A549 (cell line): ENCODE results near the gene LRSAM1. TPM values are rescaled to one million over a fixed set of nuclear protein-coding genes. Genes with fewer than 3 reads are reported as not detected.

Experiments used
- ATAC-seq, 2 experiments: fragments of 200-7000 bp in 1 of 2; fragments of >200 bp in 1 of 2; cut with Nextera tagmentation in 1 of 2; cut with Tn5 transposase in 1 of 2; 3 replicates each; pipeline versions ENCODE4 v1.8.0 to v1.9.1; 2018 to 2020; ENCODE audit warnings: mild to moderate bottlenecking in 1 of 2, moderate library complexity in 1 of 2
- CTCF ChIA-PET: fragments of 300-600 bp; sonication (Branson Sonifier 250); formaldehyde crosslinking; extraction: SDS; loops from one replicate; lab custom pipeline; 2021; ENCODE audit warnings: antibody characterized with exemption, inconsistent platforms; lab: Yijun Ruan, JAX
- POLR2A ChIA-PET: fragments of 350-600 bp; formaldehyde crosslinking; extraction: SDS; loops from one replicate; lab custom pipeline; 2021; ENCODE audit warnings: antibody characterized with exemption, inconsistent platforms; lab: Yijun Ruan, JAX
- DNase-seq, 2 experiments: peaks; one replicate each; pipeline versions ENCODE4 v3.0.0 to v3.0.0-alpha.2; 2011 to 2016; ENCODE audit warnings: low read depth in 1 of 2, low spot score in 1 of 2
- FAIRE-seq: peaks from 2 replicates; lab custom pipeline; 2011; peaks lifted over from hg19 to GRCh38; lab: Jason Lieb, UNC
- H3K27ac ChIP-seq, 2 experiments: fragments of >200 bp; sonication (Bioruptor Twin); formaldehyde crosslinking; 3 replicates each; pipeline ENCODE4 v1.5.1; 2016 to 2017
- H3K4me1 ChIP-seq: fragments of >200 bp; sonication (Bioruptor Twin); formaldehyde crosslinking; 3 replicates; pipeline ENCODE4 v1.6.1; 2016
- H3K4me2 ChIP-seq: fragments of >200 bp; sonication (Bioruptor Twin); formaldehyde crosslinking; 3 replicates; pipeline ENCODE4 v1.6.1; 2016
- H3K4me3 ChIP-seq: fragments of >200 bp; sonication (Bioruptor Twin); formaldehyde crosslinking; 3 replicates; pipeline ENCODE4 v1.5.1; 2016
- H3K9me3 ChIP-seq: fragments of >200 bp; sonication (Bioruptor Twin); formaldehyde crosslinking; 3 replicates; pipeline ENCODE4 v1.6.1; 2016
- CBX2 ChIP-seq: fragments of 200-600 bp; sonication (generic); IDR thresholded peaks from 2 replicates; pipeline ENCODE4 v1.6.1; 2016; ENCODE audit warnings: low read depth, mild to moderate bottlenecking, borderline replicate concordance
- CBX8 ChIP-seq: fragments of 200-600 bp; sonication (generic); IDR thresholded peaks from 2 replicates; pipeline ENCODE4 v1.6.1; 2016
- EHF ChIP-seq: fragments of 250-450 bp; sonication (Bioruptor Pico); IDR thresholded peaks from 2 replicates; pipeline ENCODE4 v1.5.0; 2020; ENCODE audit warnings: mild to moderate bottlenecking
- FOXS1 ChIP-seq: fragments of 250-450 bp; sonication (Bioruptor Pico); IDR thresholded peaks from 2 replicates; pipeline ENCODE4 v1.5.0; 2020; ENCODE audit warnings: mild to moderate bottlenecking, moderate library complexity
- GATA3 ChIP-seq: IDR thresholded peaks from 2 replicates; pipeline ENCODE4 v1.6.1; 2012; ENCODE audit warnings: borderline replicate concordance
- HEYL ChIP-seq: fragments of 250-450 bp; sonication (Bioruptor Pico); IDR thresholded peaks from 2 replicates; pipeline ENCODE4 v1.8.0; 2021; ENCODE audit warnings: mild to moderate bottlenecking, moderate library complexity
- HOXA7 ChIP-seq: fragments of 250-450 bp; sonication (Bioruptor Pico); IDR thresholded peaks from 2 replicates; pipeline ENCODE4 v1.5.0; 2020; ENCODE audit warnings: mild to moderate bottlenecking, moderate library complexity
- HOXB13 ChIP-seq: fragments of 250-450 bp; sonication (Bioruptor Pico); IDR thresholded peaks from 2 replicates; pipeline ENCODE4 v1.5.0; 2020; ENCODE audit warnings: low read depth, mild to moderate bottlenecking, moderate library complexity
- PHF8 ChIP-seq: fragments of 200-600 bp; sonication (generic); IDR thresholded peaks from 2 replicates; pipeline ENCODE4 v1.6.1; 2016; ENCODE audit warnings: low read depth, mild to moderate bottlenecking, antibody characterized with exemption, moderate library complexity, borderline replicate concordance
- POLR2AphosphoS2 ChIP-seq: conservative IDR thresholded peaks from 2 replicates; pipeline ENCODE4 v1.6.1; 2012; ENCODE audit warnings: low read length, improper control_type of control experiment, inconsistent platforms
- RFX5 ChIP-seq: fragments of 450-650 bp; IDR thresholded peaks from 2 replicates; pipeline ENCODE4 v1.7.1; 2014; ENCODE audit warnings: antibody characterized with exemption, mild to moderate bottlenecking, moderate library complexity
- RNF2 ChIP-seq: fragments of 200-600 bp; sonication (generic); IDR thresholded peaks from 2 replicates; pipeline ENCODE4 v1.6.1; 2016; ENCODE audit warnings: low read depth, mild to moderate bottlenecking, antibody characterized with exemption, moderate library complexity, borderline replicate concordance
- SMC3 ChIP-seq: fragments of >200 bp; sonication (Bioruptor Twin); formaldehyde crosslinking; IDR thresholded peaks from 3 replicates; pipeline ENCODE4 v1.6.1; 2018; ENCODE audit warnings: inconsistent platforms
- ZC3H11A ChIP-seq: fragments of 450-650 bp; IDR thresholded peaks from 2 replicates; pipeline ENCODE4 v1.6.1; 2014; ENCODE audit warnings: antibody characterized with exemption, mild to moderate bottlenecking
- ZNF302 ChIP-seq: fragments of 250-450 bp; sonication (Bioruptor Pico); IDR thresholded peaks from 2 replicates; pipeline ENCODE4 v1.9.0; 2021; ENCODE audit warnings: inconsistent platforms, mild to moderate bottlenecking, moderate library complexity
- WGBS: methylation state at CpG from one replicate; pipeline ENCODE4 v1.1.6; 2017; ENCODE audit errors: missing lambda C conversion rate; 5-methylcytosine and 5-hydroxymethylcytosine counted together
- polyA plus RNA-seq, 4 experiments: library from polyadenylated mRNA; depleted of rRNA in 3 of 4; stranded (reverse); fragments of >200 nt; fragmentation: RNase III in 1 of 4; extraction: RNeasy Plus Mini Kit Qiagen cat#74134 plus additional on column Dnase treatment in 1 of 4; gene quantifications; 2 replicates in 3 of 4; 3 replicates in 1 of 4; pipeline ENCODE4 v1.2.3, GENCODE V29; 2011 to 2017
- TF ChIP-seq, protein P1 (sequence below): fragments of >200 bp; sonication (Bioruptor Twin); formaldehyde crosslinking; IDR thresholded peaks from 3 replicates; pipeline ENCODE4 v1.6.1; 2016
- TF ChIP-seq, protein P2 (sequence below): fragments of 200-600 bp; sonication (generic); IDR thresholded peaks from 2 replicates; pipeline ENCODE4 v1.6.1; 2016; ENCODE audit warnings: antibody characterized with exemption, mild to moderate bottlenecking, moderate library complexity
- TF ChIP-seq, protein P3 (sequence below): fragments of 250-450 bp; sonication (Bioruptor Pico); IDR thresholded peaks from 2 replicates; pipeline ENCODE4 v1.5.0; 2020; ENCODE audit warnings: low read depth, mild to moderate bottlenecking, moderate library complexity
- TF ChIP-seq, protein P4 (sequence below): fragments of >200 bp; sonication (Bioruptor Twin); formaldehyde crosslinking; IDR thresholded peaks from 3 replicates; pipeline ENCODE4 v1.5.1; 2016
- TF ChIP-seq, protein P5 (sequence below): fragments of 450-650 bp; IDR thresholded peaks from 2 replicates; pipeline ENCODE4 v1.6.1; 2014; ENCODE audit warnings: antibody characterized with exemption
- TF ChIP-seq, protein P6 (sequence below): fragments of >200 bp; sonication (Bioruptor Twin); formaldehyde crosslinking; IDR thresholded peaks from 2 replicates; pipeline ENCODE4 v1.6.1; 2016

The LRSAM1 gene
- polyA plus RNA-seq, 2 of the 4 experiments (the other 2 are of a cell fraction): 5.1 to 10.0 TPM

DNA sequence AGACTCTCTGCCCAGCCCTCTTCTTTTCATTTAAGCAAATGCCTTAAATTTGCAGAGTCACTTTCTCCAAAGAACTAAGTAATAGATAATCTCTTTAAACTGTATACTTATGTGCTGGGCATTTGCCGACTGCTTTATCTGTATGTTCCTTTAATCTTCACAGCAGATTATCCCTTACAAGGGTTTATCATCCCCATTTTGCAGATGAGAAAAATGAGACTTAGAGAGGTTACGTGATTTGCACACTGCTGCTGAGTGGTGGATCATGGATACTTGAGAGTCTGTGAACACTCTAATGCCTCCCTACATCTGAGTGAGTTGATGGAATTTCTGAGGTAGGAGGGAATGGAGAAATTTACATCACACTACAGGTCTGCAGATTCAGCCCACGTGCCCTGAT, 23.0 kb upstream of the LRSAM1 start:
- no peak overlapping the region for H3K27ac ChIP-seq
- no peak for TF ChIP-seq HEYL (CRISPR knock-in tag)
- no peak for TF ChIP-seq CBX2
- TF ChIP-seq HOXA7: no peak
- TF ChIP-seq CBX8: no peak
- no peak for TF ChIP-seq EHF
- no peak for TF ChIP-seq RFX5
- TF ChIP-seq, protein P1, sequence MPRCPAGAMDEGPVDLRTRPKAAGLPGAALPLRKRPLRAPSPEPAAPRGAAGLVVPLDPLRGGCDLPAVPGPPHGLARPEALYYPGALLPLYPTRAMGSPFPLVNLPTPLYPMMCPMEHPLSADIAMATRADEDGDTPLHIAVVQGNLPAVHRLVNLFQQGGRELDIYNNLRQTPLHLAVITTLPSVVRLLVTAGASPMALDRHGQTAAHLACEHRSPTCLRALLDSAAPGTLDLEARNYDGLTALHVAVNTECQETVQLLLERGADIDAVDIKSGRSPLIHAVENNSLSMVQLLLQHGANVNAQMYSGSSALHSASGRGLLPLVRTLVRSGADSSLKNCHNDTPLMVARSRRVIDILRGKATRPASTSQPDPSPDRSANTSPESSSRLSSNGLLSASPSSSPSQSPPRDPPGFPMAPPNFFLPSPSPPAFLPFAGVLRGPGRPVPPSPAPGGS: no peak
- no peak for TF ChIP-seq ZC3H11A
- TF ChIP-seq GATA3: no peak
- TF ChIP-seq, protein P2, sequence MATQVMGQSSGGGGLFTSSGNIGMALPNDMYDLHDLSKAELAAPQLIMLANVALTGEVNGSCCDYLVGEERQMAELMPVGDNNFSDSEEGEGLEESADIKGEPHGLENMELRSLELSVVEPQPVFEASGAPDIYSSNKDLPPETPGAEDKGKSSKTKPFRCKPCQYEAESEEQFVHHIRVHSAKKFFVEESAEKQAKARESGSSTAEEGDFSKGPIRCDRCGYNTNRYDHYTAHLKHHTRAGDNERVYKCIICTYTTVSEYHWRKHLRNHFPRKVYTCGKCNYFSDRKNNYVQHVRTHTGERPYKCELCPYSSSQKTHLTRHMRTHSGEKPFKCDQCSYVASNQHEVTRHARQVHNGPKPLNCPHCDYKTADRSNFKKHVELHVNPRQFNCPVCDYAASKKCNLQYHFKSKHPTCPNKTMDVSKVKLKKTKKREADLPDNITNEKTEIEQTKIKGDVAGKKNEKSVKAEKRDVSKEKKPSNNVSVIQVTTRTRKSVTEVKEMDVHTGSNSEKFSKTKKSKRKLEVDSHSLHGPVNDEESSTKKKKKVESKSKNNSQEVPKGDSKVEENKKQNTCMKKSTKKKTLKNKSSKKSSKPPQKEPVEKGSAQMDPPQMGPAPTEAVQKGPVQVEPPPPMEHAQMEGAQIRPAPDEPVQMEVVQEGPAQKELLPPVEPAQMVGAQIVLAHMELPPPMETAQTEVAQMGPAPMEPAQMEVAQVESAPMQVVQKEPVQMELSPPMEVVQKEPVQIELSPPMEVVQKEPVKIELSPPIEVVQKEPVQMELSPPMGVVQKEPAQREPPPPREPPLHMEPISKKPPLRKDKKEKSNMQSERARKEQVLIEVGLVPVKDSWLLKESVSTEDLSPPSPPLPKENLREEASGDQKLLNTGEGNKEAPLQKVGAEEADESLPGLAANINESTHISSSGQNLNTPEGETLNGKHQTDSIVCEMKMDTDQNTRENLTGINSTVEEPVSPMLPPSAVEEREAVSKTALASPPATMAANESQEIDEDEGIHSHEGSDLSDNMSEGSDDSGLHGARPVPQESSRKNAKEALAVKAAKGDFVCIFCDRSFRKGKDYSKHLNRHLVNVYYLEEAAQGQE: no peak
- TF ChIP-seq, protein P3, sequence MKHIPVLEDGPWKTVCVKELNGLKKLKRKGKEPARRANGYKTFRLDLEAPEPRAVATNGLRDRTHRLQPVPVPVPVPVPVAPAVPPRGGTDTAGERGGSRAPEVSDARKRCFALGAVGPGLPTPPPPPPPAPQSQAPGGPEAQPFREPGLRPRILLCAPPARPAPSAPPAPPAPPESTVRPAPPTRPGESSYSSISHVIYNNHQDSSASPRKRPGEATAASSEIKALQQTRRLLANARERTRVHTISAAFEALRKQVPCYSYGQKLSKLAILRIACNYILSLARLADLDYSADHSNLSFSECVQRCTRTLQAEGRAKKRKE (CRISPR knock-in tag): no peak
- H3K4me1 ChIP-seq: peaks cover 10% of the 10 kb centered on the region; the same call in 2 of the 3 replicates
- FAIRE-seq (no peak), DNase-seq (no peak), ATAC-seq (no peak)
- CTCF ChIA-PET: interaction anchor here (1.5 kb wide), 1 partner anchor 68 kb away, joined by 3 read pairs; no protein-coding TSS in a partner anchor
- 89% methylated on average over 3 of the region's 3 CpGs for WGBS
- no peaks in the 10 kb centered on the region for H3K9me3 ChIP-seq
- POLR2A ChIA-PET: no interaction called here
- no peak overlapping the region for H3K4me2 ChIP-seq
- no peak overlapping the region for H3K4me3 ChIP-seq

DNA sequence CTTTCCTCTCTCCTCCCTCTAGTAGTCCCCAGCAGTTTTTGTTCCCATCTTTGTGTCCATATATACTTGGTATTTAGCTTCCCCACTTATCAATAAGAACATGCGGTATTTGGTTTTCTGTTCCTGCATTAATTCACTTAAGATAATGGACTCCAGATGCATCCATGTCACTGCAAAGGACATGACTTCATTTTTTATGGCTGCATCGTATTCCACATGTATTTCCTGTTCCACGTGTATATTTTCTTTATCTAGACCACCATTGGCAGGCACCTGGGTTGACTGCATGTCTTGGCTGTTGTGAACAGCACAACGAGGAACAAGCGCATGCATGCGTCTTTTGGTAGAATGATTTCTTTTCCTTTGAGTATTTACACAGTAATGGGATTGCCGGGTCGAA, 20.9 kb upstream of the LRSAM1 start:
- Histone ChIP-seq H3K4me2 (no peak overlapping the region), H3K4me1 (peaks cover 8% of the 10 kb centered on the region; the same call in 2 of the 3 replicates), H3K4me3 (no peak overlapping the region), H3K9me3 (no peaks in the 10 kb centered on the region), H3K27ac (no peak overlapping the region)
- ATAC-seq (no peak), FAIRE-seq (no peak), DNase-seq (no peak)
- POLR2A ChIA-PET: no interaction called here
- TF ChIP-seq HOXB13 (CRISPR knock-in tag): no peak
- TF ChIP-seq RNF2: no peak
- no peak for TF ChIP-seq PHF8
- no peak for TF ChIP-seq CBX2
- TF ChIP-seq, protein P4, sequence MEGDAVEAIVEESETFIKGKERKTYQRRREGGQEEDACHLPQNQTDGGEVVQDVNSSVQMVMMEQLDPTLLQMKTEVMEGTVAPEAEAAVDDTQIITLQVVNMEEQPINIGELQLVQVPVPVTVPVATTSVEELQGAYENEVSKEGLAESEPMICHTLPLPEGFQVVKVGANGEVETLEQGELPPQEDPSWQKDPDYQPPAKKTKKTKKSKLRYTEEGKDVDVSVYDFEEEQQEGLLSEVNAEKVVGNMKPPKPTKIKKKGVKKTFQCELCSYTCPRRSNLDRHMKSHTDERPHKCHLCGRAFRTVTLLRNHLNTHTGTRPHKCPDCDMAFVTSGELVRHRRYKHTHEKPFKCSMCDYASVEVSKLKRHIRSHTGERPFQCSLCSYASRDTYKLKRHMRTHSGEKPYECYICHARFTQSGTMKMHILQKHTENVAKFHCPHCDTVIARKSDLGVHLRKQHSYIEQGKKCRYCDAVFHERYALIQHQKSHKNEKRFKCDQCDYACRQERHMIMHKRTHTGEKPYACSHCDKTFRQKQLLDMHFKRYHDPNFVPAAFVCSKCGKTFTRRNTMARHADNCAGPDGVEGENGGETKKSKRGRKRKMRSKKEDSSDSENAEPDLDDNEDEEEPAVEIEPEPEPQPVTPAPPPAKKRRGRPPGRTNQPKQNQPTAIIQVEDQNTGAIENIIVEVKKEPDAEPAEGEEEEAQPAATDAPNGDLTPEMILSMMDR: no peak
- TF ChIP-seq SMC3: no peak
- TF ChIP-seq, protein P5, sequence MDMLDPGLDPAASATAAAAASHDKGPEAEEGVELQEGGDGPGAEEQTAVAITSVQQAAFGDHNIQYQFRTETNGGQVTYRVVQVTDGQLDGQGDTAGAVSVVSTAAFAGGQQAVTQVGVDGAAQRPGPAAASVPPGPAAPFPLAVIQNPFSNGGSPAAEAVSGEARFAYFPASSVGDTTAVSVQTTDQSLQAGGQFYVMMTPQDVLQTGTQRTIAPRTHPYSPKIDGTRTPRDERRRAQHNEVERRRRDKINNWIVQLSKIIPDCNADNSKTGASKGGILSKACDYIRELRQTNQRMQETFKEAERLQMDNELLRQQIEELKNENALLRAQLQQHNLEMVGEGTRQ: no peak
- TF ChIP-seq POLR2AphosphoS2: no peak
- TF ChIP-seq RFX5: no peak
- no peak for TF ChIP-seq ZNF302 (CRISPR knock-in tag)
- TF ChIP-seq, protein P6, sequence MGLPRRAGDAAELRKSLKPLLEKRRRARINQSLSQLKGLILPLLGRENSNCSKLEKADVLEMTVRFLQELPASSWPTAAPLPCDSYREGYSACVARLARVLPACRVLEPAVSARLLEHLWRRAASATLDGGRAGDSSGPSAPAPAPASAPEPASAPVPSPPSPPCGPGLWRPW: no peak
- no peak for TF ChIP-seq FOXS1 (CRISPR knock-in tag)
- WGBS: 97% methylated on average over 8 of the region's 8 CpGs
- CTCF ChIA-PET: interaction anchor here (1.5 kb wide), 1 partner anchor 30 kb away, joined by 3 read pairs; no protein-coding TSS in a partner anchor
